Measurements from ENCODE around the gene PIGN.

- TF ChIP-seq CTCF (IDR thresholded peaks at IDR 0.05; ENCODE audit: low read depth, low read length): no peak
- no peak for TF ChIP-seq EZH2phosphoT487 (IDR thresholded peaks at IDR 0.05; ENCODE audit: low read depth)
Observed at GRCh38 chr18:62138461-62139235, 48.2 kb downstream of the PIGN start.
